ENCODE measurements around the gene TANK. TPM values are rescaled to one million over a fixed set of nuclear protein-coding genes. Genes with fewer than 3 reads are reported as not detected.

Gene TANK
- total RNA-seq, 1 donor from 2014 or later = 73.8 TPM

DNA sequence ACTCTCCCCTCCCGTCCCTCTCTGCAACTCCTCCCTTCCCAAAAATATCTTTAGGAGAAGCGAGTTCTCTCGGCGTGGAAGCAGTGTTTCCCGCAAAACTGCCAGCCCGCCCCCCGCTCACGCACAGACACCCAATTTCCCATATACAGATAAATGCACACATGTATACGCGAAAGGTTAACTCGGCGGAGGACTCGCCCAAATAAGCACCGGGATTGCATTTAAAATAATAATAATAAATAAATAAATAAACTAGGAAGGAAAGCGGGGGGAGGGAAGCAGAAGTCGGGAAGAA lies 78.0 kb downstream of the TANK start:
- peaks cover 8% of the 10 kb centered on the region for H3K36me3 Mint-ChIP-seq (ENCODE audit: unreplicated experiment)
- peak overlapping the region; percentile 50 for H3K27ac Mint-ChIP-seq (ENCODE audit: unreplicated experiment)
- no peak for DNase-seq (ENCODE audit: extremely low spot score, unreplicated experiment)
- peak overlapping the region; percentile 88 for H3K4me3 Mint-ChIP-seq (ENCODE audit: unreplicated experiment)
- H3K9me3 Mint-ChIP-seq (ENCODE audit: unreplicated experiment) = no peaks in the 10 kb centered on the region
- peaks cover 14% of the 10 kb centered on the region for H3K4me1 Mint-ChIP-seq (ENCODE audit: unreplicated experiment)
- TF ChIP-seq, protein P1, sequence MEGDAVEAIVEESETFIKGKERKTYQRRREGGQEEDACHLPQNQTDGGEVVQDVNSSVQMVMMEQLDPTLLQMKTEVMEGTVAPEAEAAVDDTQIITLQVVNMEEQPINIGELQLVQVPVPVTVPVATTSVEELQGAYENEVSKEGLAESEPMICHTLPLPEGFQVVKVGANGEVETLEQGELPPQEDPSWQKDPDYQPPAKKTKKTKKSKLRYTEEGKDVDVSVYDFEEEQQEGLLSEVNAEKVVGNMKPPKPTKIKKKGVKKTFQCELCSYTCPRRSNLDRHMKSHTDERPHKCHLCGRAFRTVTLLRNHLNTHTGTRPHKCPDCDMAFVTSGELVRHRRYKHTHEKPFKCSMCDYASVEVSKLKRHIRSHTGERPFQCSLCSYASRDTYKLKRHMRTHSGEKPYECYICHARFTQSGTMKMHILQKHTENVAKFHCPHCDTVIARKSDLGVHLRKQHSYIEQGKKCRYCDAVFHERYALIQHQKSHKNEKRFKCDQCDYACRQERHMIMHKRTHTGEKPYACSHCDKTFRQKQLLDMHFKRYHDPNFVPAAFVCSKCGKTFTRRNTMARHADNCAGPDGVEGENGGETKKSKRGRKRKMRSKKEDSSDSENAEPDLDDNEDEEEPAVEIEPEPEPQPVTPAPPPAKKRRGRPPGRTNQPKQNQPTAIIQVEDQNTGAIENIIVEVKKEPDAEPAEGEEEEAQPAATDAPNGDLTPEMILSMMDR (IDR thresholded peaks at IDR 0.05) = no peak
- H3K27me3 Mint-ChIP-seq (ENCODE audit: unreplicated experiment) = no peaks in the 10 kb centered on the region

DNA sequence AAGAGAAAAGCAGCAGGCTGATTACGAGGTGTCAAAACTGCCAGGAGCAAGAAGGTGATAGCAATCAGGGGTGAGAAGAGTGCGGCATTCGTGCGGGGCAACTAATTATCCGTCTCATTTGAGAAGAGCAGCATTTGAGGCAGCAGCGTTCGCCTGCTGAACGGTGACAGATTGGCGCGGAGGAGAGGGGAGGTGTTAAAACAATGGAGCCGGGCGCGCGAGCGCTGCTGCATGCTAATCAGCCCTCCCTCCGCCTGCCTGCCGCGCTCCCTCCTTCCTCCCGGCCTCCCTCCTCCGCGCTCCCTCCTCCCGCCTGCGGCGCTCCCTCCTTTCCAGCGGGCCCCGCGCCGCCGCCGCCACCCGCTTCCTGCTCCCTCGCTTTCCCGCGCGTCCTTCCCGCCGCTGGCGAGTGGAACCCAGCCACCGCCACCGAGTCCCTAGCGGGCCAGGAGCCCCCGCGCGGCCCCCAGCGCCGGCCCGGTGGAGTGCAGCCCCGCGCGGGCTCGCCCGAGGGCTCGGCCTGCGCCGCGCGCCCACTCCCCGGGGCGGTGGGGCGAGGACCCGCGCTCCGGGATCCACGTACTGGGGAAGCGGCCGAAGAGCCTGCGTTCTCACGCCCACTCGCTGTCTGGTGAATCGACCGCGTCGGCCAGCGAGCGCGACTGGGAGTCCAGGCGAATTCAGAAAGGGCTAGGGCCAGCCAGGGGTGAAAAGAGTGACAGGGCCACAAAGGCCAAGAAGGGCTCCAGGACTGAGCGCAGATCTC lies 78.5 kb downstream of the TANK start:
- peak; percentile 86 for DNase-seq (ENCODE audit: extremely low spot score, unreplicated experiment)
- Mint-ChIP-seq H3K4me3 (ENCODE audit: unreplicated experiment) (peak overlapping the region; percentile 88), H3K9me3 (ENCODE audit: unreplicated experiment) (no peaks in the 10 kb centered on the region), H3K27ac (ENCODE audit: unreplicated experiment) (no peak overlapping the region), H3K36me3 (ENCODE audit: unreplicated experiment) (peaks cover 8% of the 10 kb centered on the region), H3K27me3 (ENCODE audit: unreplicated experiment) (no peaks in the 10 kb centered on the region), H3K4me1 (ENCODE audit: unreplicated experiment) (peaks cover 14% of the 10 kb centered on the region)
- TF ChIP-seq, protein P1 (IDR thresholded peaks at IDR 0.05) = no peak

DNA sequence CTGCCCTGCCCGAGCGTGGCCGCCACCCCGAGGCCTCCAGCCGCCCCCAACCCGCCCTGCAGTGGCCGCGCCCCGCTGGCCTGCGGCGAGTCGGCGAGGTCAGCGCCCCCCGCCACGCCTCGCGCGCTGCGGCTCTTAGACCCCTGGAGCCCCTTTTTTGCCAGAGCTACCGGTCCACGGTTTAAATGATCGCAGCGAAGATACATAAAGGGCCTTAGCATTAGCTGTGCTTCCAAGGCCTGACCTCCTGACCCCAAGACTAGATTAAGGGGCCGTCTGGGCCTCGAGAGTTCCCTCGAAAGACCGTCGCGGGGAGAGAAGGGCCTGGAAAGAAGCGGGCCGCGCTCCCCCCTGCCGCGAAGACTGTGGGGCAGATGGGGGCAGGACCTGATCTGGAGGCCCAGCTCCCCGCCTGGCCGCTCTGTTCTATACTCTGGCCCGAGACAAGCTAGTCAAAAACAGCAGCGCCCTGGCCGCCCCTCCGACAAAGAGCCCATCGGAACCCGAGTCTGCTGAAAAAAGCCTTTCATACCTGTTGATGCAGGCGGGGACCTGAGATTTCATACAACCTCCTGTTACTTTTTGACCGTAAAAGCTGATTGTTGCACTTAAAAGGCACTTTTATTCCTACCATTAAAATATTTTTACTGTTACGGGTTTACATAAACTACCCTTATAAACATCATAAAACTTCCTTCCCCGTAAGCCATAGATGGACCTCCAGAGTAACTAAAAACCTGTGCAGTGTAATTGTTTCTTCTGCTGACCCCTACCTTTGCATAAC lies 79.3 kb downstream of the TANK start:
- H3K27me3 Mint-ChIP-seq (ENCODE audit: unreplicated experiment) = peaks cover 2% of the 10 kb centered on the region
- H3K4me3 Mint-ChIP-seq (ENCODE audit: unreplicated experiment) = peak overlapping the region; percentile 54
- no peaks in the 10 kb centered on the region for H3K9me3 Mint-ChIP-seq (ENCODE audit: unreplicated experiment)
- H3K4me1 Mint-ChIP-seq (ENCODE audit: unreplicated experiment) = peaks cover 14% of the 10 kb centered on the region
- H3K27ac Mint-ChIP-seq (ENCODE audit: unreplicated experiment) = no peak overlapping the region
- H3K36me3 Mint-ChIP-seq (ENCODE audit: unreplicated experiment) = peaks cover 6% of the 10 kb centered on the region
- TF ChIP-seq, protein P1 (IDR thresholded peaks at IDR 0.05) = no peak
- DNase-seq (ENCODE audit: extremely low spot score, unreplicated experiment) = no peak

- no peak for DNase-seq (ENCODE audit: extremely low spot score, unreplicated experiment)
- TF ChIP-seq, protein P1 (IDR thresholded peaks at IDR 0.05) = no peak
- Mint-ChIP-seq H3K9me3 (ENCODE audit: unreplicated experiment) (no peaks in the 10 kb centered on the region), H3K27ac (ENCODE audit: unreplicated experiment) (no peak overlapping the region), H3K36me3 (ENCODE audit: unreplicated experiment) (peaks cover 3% of the 10 kb centered on the region), H3K27me3 (ENCODE audit: unreplicated experiment) (peaks cover 18% of the 10 kb centered on the region), H3K4me3 (ENCODE audit: unreplicated experiment) (no peak overlapping the region), H3K4me1 (ENCODE audit: unreplicated experiment) (peaks cover 11% of the 10 kb centered on the region)
Measured at GRCh38 chr2:161241894-161242293, 81.7 kb downstream of the TANK start.

DNA sequence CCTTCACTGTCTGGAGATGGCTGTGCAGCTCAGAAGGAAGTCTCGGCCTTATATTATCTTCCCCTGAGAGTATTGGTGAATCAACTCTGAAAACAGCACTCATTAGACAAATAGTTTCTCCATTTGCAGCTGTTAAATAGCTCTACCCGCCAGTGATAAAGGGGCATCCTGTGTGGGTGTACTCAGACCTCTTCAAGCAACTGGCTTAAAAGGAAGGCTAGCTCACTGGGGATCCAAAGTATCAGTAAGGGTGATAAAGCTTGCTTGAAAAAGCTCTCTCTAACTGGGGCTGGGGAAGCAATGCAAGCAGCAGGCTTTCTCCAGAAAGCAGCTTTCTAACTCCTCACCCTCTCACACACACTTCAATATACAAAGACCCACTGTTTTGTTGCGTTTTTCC lies 83.1 kb downstream of the TANK start:
- Mint-ChIP-seq H3K4me1 (ENCODE audit: unreplicated experiment) (no peaks in the 10 kb centered on the region), H3K9me3 (ENCODE audit: unreplicated experiment) (no peaks in the 10 kb centered on the region), H3K36me3 (ENCODE audit: unreplicated experiment) (no peaks in the 10 kb centered on the region), H3K27me3 (ENCODE audit: unreplicated experiment) (peaks cover 29% of the 10 kb centered on the region), H3K4me3 (ENCODE audit: unreplicated experiment) (no peak overlapping the region), H3K27ac (ENCODE audit: unreplicated experiment) (no peak overlapping the region)
- DNase-seq (ENCODE audit: extremely low spot score, unreplicated experiment) = no peak
- TF ChIP-seq, protein P1 (IDR thresholded peaks at IDR 0.05) = no peak
